ENCODE data around the gene NOVA1. TPM values are rescaled to one million over a fixed set of nuclear protein-coding genes. Genes with fewer than 3 reads are reported as not detected.
"Not testable (repeated sequence)": the region's sequence is repeated elsewhere in the genome, so short reads cannot be mapped to it uniquely, and the experiment has no call there.

The NOVA1 gene
- total RNA-seq (2022) = not detected in 2 replicates
- Bru-seq, nascent RNA = not detected
- not detected for BruChase-seq, experiment 1, labeled RNA remaining after a 6-hour chase
- BruChase-seq, experiment 2, labeled RNA remaining after a 2-hour chase = not detected
- long read RNA-seq = 0 reads

- no peak for TF ChIP-seq CTCF (IDR thresholded peaks at IDR 0.05; ENCODE audit: unreplicated experiment)
- BruUV-seq (replicated peaks) = no TSS peak
- CTCF ChIA-PET = no interaction called here
- H3K4me1 Mint-ChIP-seq (ENCODE audit: low read depth, unreplicated experiment) = no peaks in the 10 kb centered on the region
- no peaks in the 10 kb centered on the region for H3K36me3 Mint-ChIP-seq (ENCODE audit: insufficient read depth, unreplicated experiment)
- no peaks in the 10 kb centered on the region for H3K27me3 Mint-ChIP-seq (ENCODE audit: unreplicated experiment)
- no peak within 1 kb of the TSS for H3K27ac Mint-ChIP-seq (ENCODE audit: unreplicated experiment)
- H3K9me3 Mint-ChIP-seq (ENCODE audit: low read depth, unreplicated experiment) = peaks cover 4% of the 10 kb centered on the region
- no peak within 1 kb of the TSS for H3K4me3 Mint-ChIP-seq (ENCODE audit: low read depth, unreplicated experiment)
- intact Hi-C loops (cut with micrococcal nuclease; ENCODE audit: unreplicated experiment) = no loop called here
- DNase-seq = no peak
Observed at GRCh38 chr14:26597589-26598080, at the start of gene NOVA1. Gene NOVA1, minus strand, starts transcription at chr14:26598033. Its CDS starts 597 bp downstream, at chr14:26597436.

- H3K27ac Mint-ChIP-seq (ENCODE audit: unreplicated experiment); H3K36me3 Mint-ChIP-seq (ENCODE audit: insufficient read depth, unreplicated experiment); H3K4me3 Mint-ChIP-seq (ENCODE audit: low read depth, unreplicated experiment); H3K4me1 Mint-ChIP-seq (ENCODE audit: low read depth, unreplicated experiment); DNase-seq; BruUV-seq (replicated peaks); intact Hi-C loops (cut with micrococcal nuclease; ENCODE audit: unreplicated experiment); CTCF ChIA-PET; H3K27me3 Mint-ChIP-seq (ENCODE audit: unreplicated experiment): not testable (repeated sequence)
- peaks cover 25% of the 10 kb centered on the region for H3K9me3 Mint-ChIP-seq (ENCODE audit: low read depth, unreplicated experiment)
Observed at GRCh38 chr14:26645057-26645456, 47.2 kb upstream of the NOVA1 start.

GRCh38 chr14:26636561-26636960, 38.7 kb upstream of the NOVA1 start:
- CTCF ChIA-PET = no interaction called here
- Mint-ChIP-seq H3K27ac (ENCODE audit: unreplicated experiment) (no peak overlapping the region), H3K36me3 (ENCODE audit: insufficient read depth, unreplicated experiment) (no peaks in the 10 kb centered on the region), H3K9me3 (ENCODE audit: low read depth, unreplicated experiment) (peaks cover 2% of the 10 kb centered on the region), H3K4me1 (ENCODE audit: low read depth, unreplicated experiment) (no peaks in the 10 kb centered on the region), H3K27me3 (ENCODE audit: unreplicated experiment) (no peaks in the 10 kb centered on the region), H3K4me3 (ENCODE audit: low read depth, unreplicated experiment) (no peak overlapping the region)
- no TSS peak for BruUV-seq (replicated peaks)
- intact Hi-C loops (cut with micrococcal nuclease; ENCODE audit: unreplicated experiment) = no loop called here
- TF ChIP-seq CTCF (IDR thresholded peaks at IDR 0.05; ENCODE audit: unreplicated experiment) = no peak
- no peak for DNase-seq

- intact Hi-C loops (cut with micrococcal nuclease; ENCODE audit: unreplicated experiment); H3K4me1 Mint-ChIP-seq (ENCODE audit: low read depth, unreplicated experiment); H3K36me3 Mint-ChIP-seq (ENCODE audit: insufficient read depth, unreplicated experiment); H3K27ac Mint-ChIP-seq (ENCODE audit: unreplicated experiment); BruUV-seq (replicated peaks); H3K9me3 Mint-ChIP-seq (ENCODE audit: low read depth, unreplicated experiment); DNase-seq; H3K4me3 Mint-ChIP-seq (ENCODE audit: low read depth, unreplicated experiment); CTCF ChIA-PET; H3K27me3 Mint-ChIP-seq (ENCODE audit: unreplicated experiment): not testable (repeated sequence)
Observed at GRCh38 chr14:26634946-26635345, 37.1 kb upstream of the NOVA1 start.

- BruUV-seq (replicated peaks) = no TSS peak
- no peak for DNase-seq
- no peak for TF ChIP-seq CTCF (IDR thresholded peaks at IDR 0.05; ENCODE audit: unreplicated experiment)
- Mint-ChIP-seq H3K4me1 (ENCODE audit: low read depth, unreplicated experiment) (no peaks in the 10 kb centered on the region), H3K36me3 (ENCODE audit: insufficient read depth, unreplicated experiment) (no peaks in the 10 kb centered on the region), H3K27me3 (ENCODE audit: unreplicated experiment) (no peaks in the 10 kb centered on the region), H3K27ac (ENCODE audit: unreplicated experiment) (no peak overlapping the region), H3K4me3 (ENCODE audit: low read depth, unreplicated experiment) (no peak overlapping the region), H3K9me3 (ENCODE audit: low read depth, unreplicated experiment) (peaks cover 5% of the 10 kb centered on the region)
- intact Hi-C loops (cut with micrococcal nuclease; ENCODE audit: unreplicated experiment) = no loop called here
- CTCF ChIA-PET = no interaction called here
Observed at GRCh38 chr14:26626256-26626655, 28.4 kb upstream of the NOVA1 start.

All from Calu3 (cell line).